ENCODE measurements around the gene ALG12. TPM values are rescaled to one million over a fixed set of nuclear protein-coding genes. Genes with fewer than 3 reads are reported as not detected.

Gene ALG12
- total RNA-seq, 1 donor from 2014 or later: 16.4 TPM

DNA sequence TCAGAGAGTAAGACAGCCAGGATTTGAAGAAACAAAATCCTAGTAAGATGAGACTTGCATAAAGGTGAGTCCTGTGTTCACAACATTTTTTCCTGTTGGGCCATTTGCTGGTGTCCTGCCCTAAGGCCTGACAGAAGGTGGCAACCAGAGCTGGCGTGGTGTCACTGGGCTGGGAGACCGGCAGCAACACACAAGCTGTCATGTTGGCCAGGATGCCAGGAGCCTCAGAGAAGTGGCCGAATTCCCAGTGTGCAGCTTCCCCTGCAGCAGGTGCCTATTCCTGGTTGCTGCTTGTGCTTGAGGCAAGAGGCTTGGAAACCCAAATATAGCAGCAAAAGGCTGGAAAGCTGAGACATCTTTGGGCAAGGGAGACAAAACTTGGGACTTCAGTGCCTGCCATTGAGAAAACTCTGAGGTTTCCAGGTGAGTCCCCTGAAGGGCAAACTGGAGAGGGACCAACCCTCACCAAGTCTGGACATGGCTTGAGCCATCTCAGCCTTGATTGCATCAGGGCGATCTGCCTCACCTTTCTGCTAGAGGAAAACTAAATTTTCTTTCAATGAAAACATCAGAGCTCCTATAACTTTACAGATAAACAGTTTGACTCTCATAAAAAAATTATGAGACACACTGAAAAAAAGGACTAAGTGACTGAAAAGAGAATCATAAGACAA lies 25.9 kb downstream of the ALG12 start:
- TF ChIP-seq, protein P1, sequence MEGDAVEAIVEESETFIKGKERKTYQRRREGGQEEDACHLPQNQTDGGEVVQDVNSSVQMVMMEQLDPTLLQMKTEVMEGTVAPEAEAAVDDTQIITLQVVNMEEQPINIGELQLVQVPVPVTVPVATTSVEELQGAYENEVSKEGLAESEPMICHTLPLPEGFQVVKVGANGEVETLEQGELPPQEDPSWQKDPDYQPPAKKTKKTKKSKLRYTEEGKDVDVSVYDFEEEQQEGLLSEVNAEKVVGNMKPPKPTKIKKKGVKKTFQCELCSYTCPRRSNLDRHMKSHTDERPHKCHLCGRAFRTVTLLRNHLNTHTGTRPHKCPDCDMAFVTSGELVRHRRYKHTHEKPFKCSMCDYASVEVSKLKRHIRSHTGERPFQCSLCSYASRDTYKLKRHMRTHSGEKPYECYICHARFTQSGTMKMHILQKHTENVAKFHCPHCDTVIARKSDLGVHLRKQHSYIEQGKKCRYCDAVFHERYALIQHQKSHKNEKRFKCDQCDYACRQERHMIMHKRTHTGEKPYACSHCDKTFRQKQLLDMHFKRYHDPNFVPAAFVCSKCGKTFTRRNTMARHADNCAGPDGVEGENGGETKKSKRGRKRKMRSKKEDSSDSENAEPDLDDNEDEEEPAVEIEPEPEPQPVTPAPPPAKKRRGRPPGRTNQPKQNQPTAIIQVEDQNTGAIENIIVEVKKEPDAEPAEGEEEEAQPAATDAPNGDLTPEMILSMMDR (conservative IDR thresholded peaks at IDR 0.05; ENCODE audit: low read depth, low read length): no peak
- no peak for DNase-seq (ENCODE audit: low read depth)

DNA sequence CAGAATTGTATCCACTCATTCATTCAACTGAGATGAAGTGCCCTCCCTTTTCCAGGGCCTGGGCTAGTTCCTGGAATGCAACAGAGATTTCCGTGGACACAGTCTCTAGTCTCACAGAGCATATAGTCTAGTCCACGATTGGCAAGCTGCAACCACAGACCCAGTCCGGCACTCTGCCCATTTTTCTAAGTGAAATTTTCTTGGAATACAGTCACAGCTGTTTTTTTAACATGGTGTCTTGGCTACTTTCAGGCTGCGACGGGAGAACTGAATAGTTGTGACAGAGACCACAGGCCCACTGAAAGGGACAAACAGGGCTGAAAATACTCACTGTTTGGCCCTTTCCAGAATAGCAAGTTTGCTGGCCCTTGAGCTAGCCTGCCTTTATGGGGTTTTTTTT lies 29.2 kb downstream of the ALG12 start:
- no peak for DNase-seq (ENCODE audit: low read depth)
- no peak overlapping the region for H3K4me3 ChIP-seq (ENCODE audit: low read depth, low read length)
- TF ChIP-seq, protein P1 (conservative IDR thresholded peaks at IDR 0.05; ENCODE audit: low read depth, low read length): no peak

More for the DNA sequence above, 25.9 kb downstream of the ALG12 start:
- no peak overlapping the region for H3K4me3 ChIP-seq (ENCODE audit: low read depth, low read length)

DNA sequence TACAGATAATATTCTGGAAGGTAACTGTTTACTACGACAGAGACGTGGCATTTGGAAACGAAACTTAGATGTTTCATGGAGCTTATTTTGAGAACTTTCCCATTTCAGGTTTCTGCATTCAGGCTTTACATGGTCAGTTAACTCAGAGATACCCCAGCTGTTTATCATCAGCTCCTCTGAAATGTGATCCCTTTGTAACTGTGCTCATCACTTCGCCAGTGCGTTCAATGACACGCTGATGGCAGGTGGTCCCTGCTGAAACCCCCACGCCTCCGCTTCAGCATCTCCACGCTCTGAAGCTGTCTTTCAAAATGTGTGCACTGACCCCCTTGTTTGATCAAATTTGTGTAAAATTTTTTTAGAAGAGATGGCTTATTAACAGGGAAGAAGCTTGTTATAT lies 30.5 kb downstream of the ALG12 start:
- TF ChIP-seq, protein P1 (conservative IDR thresholded peaks at IDR 0.05; ENCODE audit: low read depth, low read length): no peak
- DNase-seq (ENCODE audit: low read depth): no peak

DNA sequence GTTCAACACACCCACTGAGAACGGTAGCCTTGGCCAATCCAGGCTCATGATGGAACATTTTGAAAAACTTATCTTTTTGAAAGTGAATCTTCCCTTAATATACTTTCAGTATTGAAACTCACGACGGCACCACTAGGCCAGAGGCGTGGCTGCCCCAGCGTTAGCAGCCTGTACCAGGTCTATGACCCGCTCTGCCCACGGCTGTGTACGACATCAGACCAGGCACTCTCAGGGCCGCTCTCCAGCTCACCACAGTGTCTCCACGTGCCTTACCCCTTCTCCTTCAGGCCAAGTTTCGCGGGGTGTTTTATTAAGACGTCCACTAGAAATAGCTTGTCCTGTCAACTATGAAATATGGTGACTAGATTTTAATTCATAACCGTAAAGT lies 31.2 kb downstream of the ALG12 start:
- H3K4me3 ChIP-seq (ENCODE audit: low read depth, low read length): no peak overlapping the region
- TF ChIP-seq, protein P1 (conservative IDR thresholded peaks at IDR 0.05; ENCODE audit: low read depth, low read length): no peak
- no peak for DNase-seq (ENCODE audit: low read depth)

More for the DNA sequence above, 30.5 kb downstream of the ALG12 start:
- H3K4me3 ChIP-seq (ENCODE audit: low read depth, low read length): no peak overlapping the region

DNA sequence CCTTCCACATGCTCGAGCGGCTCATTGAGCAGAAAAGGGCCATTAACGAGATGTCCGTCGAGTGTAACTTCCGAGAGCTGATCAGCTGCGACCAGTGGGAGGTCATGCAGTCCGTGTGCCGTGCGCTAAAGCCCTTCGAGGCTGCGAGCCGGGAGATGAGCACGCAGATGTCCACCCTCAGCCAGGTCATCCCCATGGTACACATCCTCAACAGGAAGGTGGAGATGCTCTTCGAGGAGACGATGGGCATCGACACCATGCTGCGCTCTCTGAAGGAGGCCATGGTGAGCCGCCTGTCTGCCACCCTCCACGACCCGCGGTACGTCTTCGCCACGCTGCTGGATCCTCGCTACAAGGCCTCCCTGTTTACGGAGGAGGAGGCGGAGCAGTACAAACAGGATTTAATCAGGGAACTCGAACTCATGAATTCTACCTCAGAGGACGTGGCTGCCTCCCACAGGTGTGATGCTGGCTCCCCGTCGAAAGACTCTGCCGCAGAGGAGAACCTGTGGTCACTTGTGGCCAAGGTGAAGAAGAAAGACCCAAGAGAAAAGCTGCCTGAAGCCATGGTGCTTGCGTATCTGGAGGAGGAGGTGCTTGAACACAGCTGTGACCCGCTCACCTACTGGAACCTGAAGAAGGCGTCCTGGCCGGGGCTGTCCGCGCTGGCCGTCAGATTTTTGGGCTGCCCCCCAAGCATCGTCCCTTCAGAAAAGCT lies 31.7 kb downstream of the ALG12 start:
- TF ChIP-seq, protein P1 (conservative IDR thresholded peaks at IDR 0.05; ENCODE audit: low read depth, low read length): no peak
- DNase-seq (ENCODE audit: low read depth): no peak
- no peak overlapping the region for H3K4me3 ChIP-seq (ENCODE audit: low read depth, low read length)

DNA sequence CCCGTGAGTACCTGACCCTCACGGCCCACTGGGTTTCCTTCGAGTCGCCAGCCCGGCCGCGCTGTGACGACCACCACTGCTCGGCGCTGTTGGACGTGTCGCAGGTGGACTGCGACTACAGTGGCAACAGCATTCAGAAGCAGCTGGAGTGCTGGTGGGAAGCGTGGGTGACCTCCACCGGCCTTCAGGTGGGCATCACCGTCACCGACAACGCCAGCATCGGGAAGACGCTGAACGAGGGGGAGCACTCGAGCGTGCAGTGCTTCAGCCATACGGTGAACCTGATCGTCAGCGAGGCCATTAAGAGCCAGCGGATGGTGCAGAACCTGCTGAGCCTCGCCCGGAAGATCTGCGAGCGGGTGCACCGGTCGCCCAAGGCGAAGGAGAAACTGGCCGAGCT lies 32.4 kb downstream of the ALG12 start:
- H3K4me3 ChIP-seq (ENCODE audit: low read depth, low read length): no peak overlapping the region
- TF ChIP-seq, protein P1 (conservative IDR thresholded peaks at IDR 0.05; ENCODE audit: low read depth, low read length): no peak
- DNase-seq (ENCODE audit: low read depth): no peak
